KBM-7 (cell line): ENCODE results near the gene UBXN11.
A peak's percentile ranks its signal among the peaks of the same experiment; 100 is the strongest.

Experiments
- DNase-seq: peaks from one replicate; pipeline ENCODE4 v3.0.0-alpha.2; 2015
- in situ Hi-C: fragments of 300-500 bp; cut with MboI; formaldehyde crosslinking; loops from 2 replicates; pipeline ENCODE4 v1.14.3; 2020; ENCODE audit warnings: low sequenced_read_pairs, low pct_unique_long_range_greater_than_20kb, mixed read lengths

The UBXN11 gene

GRCh38 chr1:26279456-26280332 is 26.7 kb downstream of the UBXN11 start, which contains the start of gene SH3BGRL3:
SH3BGRL3 (plus strand) TSS chr1:26280086; CDS start chr1:26280156, 70 bp downstream.
- in situ Hi-C loops, result no loop called here

GRCh38 chr1:26278724-26279455 is 27.5 kb downstream of the UBXN11 start:
- DNase-seq, result peak; percentile 59
- in situ Hi-C loops, result no loop called here

More at GRCh38 chr1:26279456-26280332, 26.7 kb downstream of the UBXN11 start, which contains the start of gene SH3BGRL3:
- peak; percentile 91 for DNase-seq

- no peak for DNase-seq
- in situ Hi-C loops, result no loop called here
These were observed 28.1 kb downstream of the UBXN11 start for GRCh38 chr1:26278303-26278702.

- DNase-seq, result no peak
- in situ Hi-C loops, result no loop called here
These were observed 28.7 kb downstream of the UBXN11 start for GRCh38 chr1:26277719-26278118.

GRCh38 chr1:26277261-26277661 is 29.2 kb downstream of the UBXN11 start:
- no peak for DNase-seq
- in situ Hi-C loops, result no loop called here

GRCh38 chr1:26276432-26276838 is 30.0 kb downstream of the UBXN11 start:
- peak; percentile 86 for DNase-seq
- in situ Hi-C loops, result no loop called here

GRCh38 chr1:26275580-26276431 is 30.6 kb downstream of the UBXN11 start:
- peak; percentile 90 for DNase-seq
- in situ Hi-C loops, result no loop called here

GRCh38 chr1:26274801-26275425 is 31.5 kb downstream of the UBXN11 start:
- peak; percentile 66 for DNase-seq
- in situ Hi-C loops, result no loop called here

GRCh38 chr1:26269198-26269550 is 37.3 kb downstream of the UBXN11 start:
- no peak for DNase-seq
- in situ Hi-C loops, result no loop called here

GRCh38 chr1:26268290-26269197 is 37.9 kb downstream of the UBXN11 start:
- DNase-seq, result no peak
- in situ Hi-C loops, result no loop called here

- no peak for DNase-seq
- in situ Hi-C loops, result no loop called here
These were observed 41.0 kb downstream of the UBXN11 start for GRCh38 chr1:26265405-26265804.

GRCh38 chr1:26263212-26263611 is 43.2 kb downstream of the UBXN11 start:
- no peak for DNase-seq
- in situ Hi-C loops, result no loop called here

- in situ Hi-C loops, result no loop called here
- peak; percentile 58 for DNase-seq
These were observed 46.9 kb downstream of the UBXN11 start for GRCh38 chr1:26259578-26259977.

- no peak for DNase-seq
- in situ Hi-C loops, result no loop called here
These were observed 47.4 kb downstream of the UBXN11 start for GRCh38 chr1:26259005-26259404.

GRCh38 chr1:26257222-26257621 is 49.2 kb downstream of the UBXN11 start:
- in situ Hi-C loops, result no loop called here
- DNase-seq, result no peak

- DNase-seq, result no peak
- in situ Hi-C loops, result no loop called here
These were observed 52.0 kb downstream of the UBXN11 start for GRCh38 chr1:26254404-26254803.

- in situ Hi-C loops, result no loop called here
- DNase-seq, result no peak
These were observed 53.7 kb downstream of the UBXN11 start for GRCh38 chr1:26252718-26253117.

GRCh38 chr1:26239936-26240335 is 66.5 kb downstream of the UBXN11 start:
- DNase-seq, result no peak

More at GRCh38 chr1:26239936-26240335, 66.5 kb downstream of the UBXN11 start:
- in situ Hi-C loops, result no loop called here
